ENCODE data around the gene PAXIP1. TPM values are rescaled to one million over a fixed set of nuclear protein-coding genes. Genes with fewer than 3 reads are reported as not detected.
"Not testable (repeated sequence)": the region's sequence is repeated elsewhere in the genome, so short reads cannot be mapped to it uniquely, and the experiment has no call there.

PAXIP1 gene
- total RNA-seq, 6 experiments from 2014 or later: 5.2 to 9.3 (median 7.4) TPM

- Mint-ChIP-seq H3K4me3 (no peak overlapping the region), H3K27ac (0 out of 2 replicates have a peak overlapping the region, but pooled peaks have one; percentile 45), H3K4me1 (ENCODE audit: low read depth) (peaks cover 18% of the 10 kb centered on the region), H3K36me3 (ENCODE audit: low read depth) (peaks cover 16% of the 10 kb centered on the region), H3K27me3 (ENCODE audit: insufficient read depth) (peaks cover 3% of the 10 kb centered on the region; the same call in 1 of the 2 replicates), H3K9me3 (peaks cover 16% of the 10 kb centered on the region)
- TF ChIP-seq CTCF (IDR thresholded peaks at IDR 0.05): no peak
- peak; percentile 33 for DNase-seq
Observed at GRCh38 chr7:154931906-154932305, 71.0 kb downstream of the PAXIP1 start.

GRCh38 chr7:154929006-154929726 is 73.8 kb downstream of the PAXIP1 start:
- no peak for DNase-seq
- Mint-ChIP-seq H3K27me3 (ENCODE audit: insufficient read depth) (no peaks in the 10 kb centered on the region), H3K4me3 (peak overlapping the region; percentile 99), H3K27ac (peak overlapping the region; percentile 95), H3K9me3 (peaks cover 8% of the 10 kb centered on the region), H3K36me3 (ENCODE audit: low read depth) (peaks cover 8% of the 10 kb centered on the region), H3K4me1 (ENCODE audit: low read depth) (peaks cover 18% of the 10 kb centered on the region)
- TF ChIP-seq CTCF (IDR thresholded peaks at IDR 0.05): no peak

DNA sequence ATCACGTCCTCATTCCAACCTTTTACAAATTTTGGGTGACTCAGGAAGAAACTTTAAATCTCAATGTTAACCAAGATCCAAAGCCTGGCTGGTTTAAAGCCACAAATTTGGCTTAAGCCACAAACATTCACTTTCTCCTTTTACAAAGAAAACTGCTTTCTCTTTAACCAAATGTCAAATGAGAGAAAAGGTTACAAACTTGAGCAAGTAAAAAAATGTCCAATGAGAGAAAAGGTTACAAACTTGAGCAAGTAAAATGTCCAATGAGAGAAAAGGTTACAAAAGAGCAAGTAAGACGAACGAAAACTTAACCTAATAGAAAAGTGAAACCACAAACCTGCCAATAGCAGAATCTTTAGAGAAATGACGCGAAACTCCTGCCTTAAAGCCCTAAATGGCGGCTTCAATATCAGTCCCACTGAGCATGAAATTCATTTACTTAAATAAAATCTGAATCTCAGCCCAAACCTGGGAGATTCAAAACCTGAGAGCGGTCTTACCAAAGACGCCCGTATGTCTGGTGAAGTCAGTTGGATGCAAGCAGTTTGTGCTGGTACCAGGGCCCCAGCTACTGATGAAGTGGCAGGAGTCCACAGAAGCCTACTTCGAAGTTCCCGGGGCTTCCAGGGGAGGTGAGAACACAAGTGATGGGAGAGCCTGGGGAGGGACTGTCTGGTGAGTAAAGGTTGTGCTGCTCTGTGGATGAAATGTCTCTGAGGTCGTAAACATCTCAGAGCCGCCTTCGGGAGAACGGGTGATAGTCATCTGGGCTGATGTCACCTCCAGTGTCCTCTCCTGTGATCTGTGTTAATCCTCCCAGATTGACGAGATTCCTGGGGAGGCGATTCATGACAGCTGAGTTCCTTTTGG is 74.6 kb downstream of the PAXIP1 start:
- peaks cover 18% of the 10 kb centered on the region for H3K4me1 Mint-ChIP-seq (ENCODE audit: low read depth)
- peak; percentile 96 for DNase-seq
- H3K36me3 Mint-ChIP-seq (ENCODE audit: low read depth): peaks cover 2% of the 10 kb centered on the region
- no peak for TF ChIP-seq CTCF (IDR thresholded peaks at IDR 0.05)
- peaks cover 3% of the 10 kb centered on the region for H3K9me3 Mint-ChIP-seq
- no peaks in the 10 kb centered on the region for H3K27me3 Mint-ChIP-seq (ENCODE audit: insufficient read depth)
- peak overlapping the region; percentile 99 for H3K4me3 Mint-ChIP-seq
- H3K27ac Mint-ChIP-seq: peak overlapping the region; percentile 95

DNA sequence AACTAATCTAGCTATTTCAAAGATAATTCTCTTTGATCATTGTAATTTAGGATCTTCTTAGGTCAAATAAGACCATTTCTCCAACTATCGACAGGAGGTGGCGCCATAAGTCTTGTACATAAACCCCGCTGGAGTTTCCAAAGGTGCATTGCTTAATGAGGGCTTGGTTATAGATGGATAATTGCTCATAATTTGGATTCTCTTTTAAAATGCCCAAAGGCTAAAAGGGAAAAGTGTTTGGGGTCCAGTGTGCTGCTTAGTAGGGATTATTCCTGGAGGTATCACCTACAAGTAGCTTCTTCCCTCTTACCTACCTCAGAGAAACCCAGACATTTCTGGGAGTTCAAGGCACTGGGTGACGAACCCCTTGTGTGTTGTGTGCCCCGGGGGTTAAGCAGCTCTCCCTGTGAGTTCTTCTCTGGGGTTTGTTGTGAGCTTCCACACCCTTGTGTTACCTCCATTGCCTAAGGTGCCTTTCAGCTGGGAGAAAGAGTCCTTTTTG is 75.2 kb downstream of the PAXIP1 start:
- peak overlapping the region; percentile 95 for H3K27ac Mint-ChIP-seq

GRCh38 chr7:154922472-154922871 is 80.5 kb downstream of the PAXIP1 start:
- H3K4me3 Mint-ChIP-seq; H3K27ac Mint-ChIP-seq; H3K9me3 Mint-ChIP-seq; DNase-seq; H3K4me1 Mint-ChIP-seq (ENCODE audit: low read depth); H3K36me3 Mint-ChIP-seq (ENCODE audit: low read depth): not testable (repeated sequence)
- peaks cover 10% of the 10 kb centered on the region for H3K27me3 Mint-ChIP-seq (ENCODE audit: insufficient read depth)

More for the DNA sequence above, 75.2 kb downstream of the PAXIP1 start:
- DNase-seq: peak; percentile 76
- 0 out of 2 replicates have a peak, but pooled peaks cover 2% of the 10 kb centered on the region for H3K27me3 Mint-ChIP-seq (ENCODE audit: insufficient read depth)
- H3K4me3 Mint-ChIP-seq: peak overlapping the region; percentile 99
- no peaks in the 10 kb centered on the region for H3K9me3 Mint-ChIP-seq
- H3K36me3 Mint-ChIP-seq (ENCODE audit: low read depth): no peaks in the 10 kb centered on the region
- TF ChIP-seq CTCF (IDR thresholded peaks at IDR 0.05): peak; percentile 83
- peaks cover 18% of the 10 kb centered on the region for H3K4me1 Mint-ChIP-seq (ENCODE audit: low read depth)
